Measurements from ENCODE around the gene SCN8A. TPM values are rescaled to one million over a fixed set of nuclear protein-coding genes. Genes with fewer than 3 reads are reported as not detected.
"Not testable (repeated sequence)": the region's sequence is repeated elsewhere in the genome, so short reads cannot be mapped to it uniquely, and the experiment has no call there.

The SCN8A gene
- polyA plus RNA-seq, 5 donors = 1.1 to 1.4 (median 1.4) TPM

DNA sequence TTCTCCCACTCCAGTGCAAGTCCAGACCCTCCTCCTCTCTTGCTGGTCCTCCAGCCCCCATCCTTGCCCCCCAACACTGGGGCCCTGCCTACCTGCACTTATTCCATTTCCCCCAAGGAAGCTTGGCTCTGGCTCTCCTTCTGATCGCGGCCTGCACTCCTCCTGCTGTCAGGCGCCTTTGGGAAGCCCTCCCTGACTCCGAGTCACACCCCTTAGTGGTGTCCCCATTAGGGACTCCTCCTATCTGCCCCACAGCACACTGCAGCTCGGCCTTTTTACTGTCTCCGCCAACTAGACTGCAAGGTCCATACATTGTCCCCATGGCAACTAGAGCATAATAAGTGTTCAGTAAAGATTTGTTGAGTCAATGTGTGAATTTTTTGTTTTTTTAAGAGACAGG, 224.5 kb downstream of the SCN8A start:
- no peak for DNase-seq

GRCh38 chr12:51817027-51817953, 226.3 kb downstream of the SCN8A start:
- no peak for DNase-seq

- no peak for DNase-seq
These were observed 227.1 kb downstream of the SCN8A start for GRCh38 chr12:51818086-51818485.

DNA sequence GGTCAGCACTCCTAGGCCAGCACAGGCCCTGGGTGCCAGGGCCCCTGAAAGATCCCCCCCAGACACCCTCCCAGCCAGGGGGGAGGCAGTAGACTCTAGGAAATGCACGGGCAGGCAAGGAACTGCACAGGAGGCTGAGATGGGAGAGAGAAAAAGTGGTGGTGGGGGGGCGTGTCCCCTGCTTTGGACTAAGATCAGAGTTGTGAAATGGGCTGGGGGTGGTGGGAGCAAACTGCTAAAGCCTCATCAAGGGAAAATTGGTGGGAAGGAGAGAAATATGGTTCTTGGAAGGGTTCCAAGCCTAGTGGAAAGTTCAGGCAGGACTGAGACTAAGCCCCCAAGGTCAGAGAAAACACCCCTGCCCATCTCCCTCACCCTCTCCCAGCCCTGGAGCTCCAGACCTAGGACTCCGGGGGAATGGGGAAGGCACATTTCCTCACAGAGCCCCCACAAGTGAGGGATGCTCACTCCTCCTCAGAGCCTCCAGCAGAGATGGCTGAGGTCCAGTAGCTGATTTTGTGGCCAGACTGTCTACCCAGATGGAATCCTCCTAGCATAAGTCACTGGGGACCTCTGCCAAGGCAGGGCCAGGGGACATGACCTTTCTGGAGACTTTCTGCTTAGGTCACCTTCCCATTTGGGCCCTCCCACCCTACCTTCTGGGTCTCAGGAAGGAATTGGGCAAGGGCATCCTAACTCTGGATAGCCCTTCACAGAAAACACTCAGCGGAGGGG, 227.7 kb downstream of the SCN8A start:
- DNase-seq = no peak

DNA sequence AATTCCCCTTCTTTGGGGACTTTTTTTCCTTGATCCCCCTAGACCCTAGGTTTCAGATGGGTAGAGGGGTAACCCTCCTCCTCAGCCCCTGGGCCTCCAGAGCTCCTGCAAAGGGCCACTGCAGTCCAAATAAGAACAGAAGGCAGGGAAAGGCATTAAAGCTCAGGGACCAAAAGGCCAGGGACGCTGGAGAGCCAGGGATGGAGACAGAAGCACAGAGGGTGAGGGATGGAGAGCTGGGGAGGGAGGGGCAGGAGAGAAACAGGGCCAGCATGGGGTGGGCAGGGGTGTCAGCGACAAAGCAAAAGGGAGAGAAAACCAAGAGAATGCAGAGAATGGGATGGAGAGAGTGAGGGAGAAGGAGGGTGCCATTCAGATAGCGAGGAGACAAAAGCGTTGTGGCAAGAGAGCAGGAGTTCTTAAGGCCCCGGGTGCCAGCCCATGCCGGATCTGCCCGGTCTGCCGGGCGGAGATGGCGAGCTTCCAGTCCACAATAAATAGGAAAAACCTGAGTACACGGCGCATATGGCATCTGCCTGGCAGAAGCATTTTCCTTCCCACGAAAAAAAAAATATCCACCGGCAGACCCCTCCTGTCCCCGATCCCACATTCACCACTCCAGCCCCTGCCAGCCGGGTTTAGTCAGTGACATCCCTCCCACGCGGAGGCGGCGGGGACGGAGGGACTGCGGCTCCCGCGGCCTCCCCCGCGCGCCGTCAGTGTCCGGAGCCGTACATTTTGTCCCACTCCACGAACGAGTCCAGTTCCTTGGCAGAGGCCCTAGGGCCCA, 228.9 kb downstream of the SCN8A start:
- DNase-seq = no peak

DNA sequence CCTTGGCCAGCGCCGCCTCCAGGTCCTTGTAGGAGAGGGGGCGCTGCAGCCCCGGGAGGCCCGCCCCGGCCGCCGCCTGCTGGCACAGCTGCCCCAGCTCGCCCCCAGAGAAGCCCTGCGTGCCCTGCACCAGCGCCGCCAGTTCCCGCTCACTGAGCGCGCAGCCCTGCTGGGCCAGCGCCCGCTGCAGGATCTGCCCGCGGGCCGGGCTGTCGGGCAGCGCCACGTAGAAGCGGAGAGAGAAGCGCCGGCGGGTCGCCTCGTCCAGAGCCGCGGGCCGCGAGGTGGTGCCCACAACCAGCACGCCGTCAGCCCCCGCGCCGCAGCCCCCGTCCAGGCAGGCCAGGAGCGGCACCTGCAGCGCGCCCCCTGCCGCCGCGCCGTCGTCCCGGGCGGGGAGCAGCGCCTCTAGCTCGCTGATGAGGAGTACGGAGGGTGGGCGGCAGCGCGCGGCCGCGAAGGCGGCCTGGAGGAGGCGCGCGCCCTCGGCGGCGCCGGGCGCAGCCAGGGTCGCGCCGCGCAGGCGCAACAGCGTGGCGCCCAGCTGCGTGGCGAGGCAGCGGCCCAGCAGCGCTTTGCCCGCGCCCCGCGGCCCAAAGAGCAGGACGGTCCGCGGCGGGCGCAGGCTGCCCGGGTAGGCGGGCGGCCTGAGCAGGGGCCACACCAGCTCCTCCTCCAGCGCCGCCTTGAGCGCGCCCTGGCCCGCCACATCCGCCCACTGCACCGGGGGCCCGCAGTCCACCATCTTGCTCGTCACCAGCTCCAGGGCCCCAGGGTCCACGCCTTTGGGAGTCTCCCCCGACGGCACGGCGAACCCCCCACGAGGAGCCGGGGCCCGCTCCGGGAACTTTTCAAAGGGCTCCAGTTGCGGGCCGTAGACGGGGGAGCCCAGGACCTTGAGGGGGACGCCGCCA, 229.8 kb downstream of the SCN8A start:
- peak; percentile 61 to 66 for DNase-seq

DNA sequence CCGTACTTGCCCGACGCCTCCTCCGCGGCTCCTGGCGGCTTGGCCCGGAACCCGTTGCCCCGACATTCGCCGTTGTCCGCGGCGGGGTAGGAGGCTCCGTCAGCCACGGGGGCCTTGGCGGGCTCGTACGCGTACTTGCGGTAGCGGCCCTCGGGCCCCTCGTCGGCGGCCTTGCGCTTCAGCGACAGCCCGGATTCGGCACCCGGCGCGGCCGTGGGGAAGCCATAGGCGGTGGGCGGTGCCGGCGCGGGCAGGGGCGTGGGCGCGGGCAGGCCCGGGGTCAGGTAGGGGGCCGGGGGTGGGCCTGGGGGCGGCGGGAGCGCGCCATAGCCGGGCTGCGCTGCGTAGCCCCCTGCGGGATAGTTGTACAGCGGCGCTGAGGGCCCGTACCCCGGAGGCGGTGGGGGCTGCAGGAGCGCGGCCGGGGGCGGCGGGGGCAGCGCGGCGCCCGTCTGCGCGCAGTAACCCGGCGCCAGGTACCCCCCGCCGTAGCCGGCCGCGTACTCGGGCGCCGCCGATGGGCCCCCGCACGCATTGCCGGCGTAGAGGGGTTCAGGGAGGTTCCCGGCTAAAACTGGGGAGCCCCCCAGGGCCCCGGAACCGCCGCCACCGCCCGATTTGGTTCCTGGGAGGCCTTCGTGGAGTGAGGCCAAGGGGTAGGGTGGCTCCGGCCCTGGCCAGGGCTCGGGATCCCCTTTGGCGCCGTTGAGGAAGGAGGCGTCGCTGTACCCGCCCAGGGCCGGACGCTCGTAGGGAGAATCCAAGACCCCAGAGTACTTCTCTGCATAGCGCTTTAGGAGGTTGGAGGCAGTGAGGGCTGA, 230.6 kb downstream of the SCN8A start:
- no peak for DNase-seq

GRCh38 chr12:51822261-51822616, 231.2 kb downstream of the SCN8A start:
- no peak for DNase-seq

DNA sequence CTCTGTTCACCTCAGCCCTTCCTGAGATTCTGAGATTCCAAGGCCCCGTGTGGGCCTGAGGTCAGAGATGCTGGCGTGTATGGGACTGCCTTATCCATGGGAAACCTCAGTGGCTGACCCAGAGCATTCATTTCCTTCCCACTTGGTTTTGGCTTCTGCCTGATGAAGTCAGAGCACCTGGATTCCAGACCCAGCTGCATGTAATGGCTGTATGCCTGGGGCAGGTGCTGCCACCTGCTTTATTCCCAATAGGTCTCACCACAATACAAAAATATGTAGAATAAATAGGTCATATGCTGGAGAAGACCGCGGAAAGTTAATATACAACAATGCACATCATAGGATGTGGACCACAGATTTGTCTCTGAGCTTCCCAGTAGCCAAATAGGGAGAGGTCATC, 231.9 kb downstream of the SCN8A start:
- DNase-seq = no peak

DNA sequence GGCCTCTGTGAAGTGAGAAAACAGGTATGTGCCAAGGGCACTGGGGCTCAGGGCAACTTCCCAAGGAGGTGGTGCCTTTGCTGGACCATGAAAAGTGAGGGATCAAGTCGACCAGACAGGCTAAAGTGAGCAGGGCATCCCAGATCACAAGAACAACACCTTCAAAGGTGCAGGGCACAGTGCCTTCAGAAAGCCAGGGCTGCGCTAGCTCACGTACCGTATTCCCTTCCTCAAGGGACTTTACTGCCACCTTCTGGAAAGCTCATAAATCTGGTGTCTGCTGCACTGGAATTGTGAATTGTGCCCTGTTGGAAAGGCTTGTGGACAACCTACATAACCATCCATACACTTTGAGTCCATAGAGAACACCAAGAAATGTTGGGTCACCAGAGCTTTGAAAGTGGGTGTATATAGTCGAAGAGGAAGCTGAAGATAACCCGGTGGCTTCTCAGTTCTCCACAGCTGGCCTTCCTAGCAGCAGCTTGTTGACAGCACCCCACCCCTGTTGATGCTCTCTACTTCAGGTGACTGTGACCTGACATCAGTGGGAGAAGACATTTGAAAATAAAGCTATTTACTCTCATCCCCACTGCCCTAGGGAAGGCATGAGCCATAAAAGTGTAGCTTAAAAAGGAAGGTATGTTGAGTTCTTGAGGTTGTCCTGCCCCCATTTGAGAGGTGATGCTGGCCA, 233.0 kb downstream of the SCN8A start:
- DNase-seq = no peak

DNA sequence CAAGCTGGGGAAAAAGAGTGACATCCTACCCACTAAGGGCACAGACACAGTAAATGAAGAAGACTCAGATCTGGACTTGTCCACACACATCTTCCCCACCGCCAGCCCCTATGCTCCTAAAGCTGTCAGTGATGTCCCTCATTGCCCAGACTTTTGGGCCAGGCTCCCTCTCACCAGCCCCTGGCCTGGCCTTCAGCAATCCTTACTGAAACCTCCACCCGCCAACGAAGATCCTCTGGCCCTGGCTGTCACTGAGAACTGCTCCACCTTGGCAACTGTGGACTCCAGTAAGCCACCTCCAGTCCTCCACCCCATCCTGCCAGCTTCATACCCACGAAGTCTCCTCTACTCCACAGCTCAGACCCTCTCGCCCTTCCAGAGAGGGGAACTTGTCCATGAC, 234.2 kb downstream of the SCN8A start:
- DNase-seq = no peak

- DNase-seq = no peak
These were observed 235.8 kb downstream of the SCN8A start for GRCh38 chr12:51826881-51827280.

DNA sequence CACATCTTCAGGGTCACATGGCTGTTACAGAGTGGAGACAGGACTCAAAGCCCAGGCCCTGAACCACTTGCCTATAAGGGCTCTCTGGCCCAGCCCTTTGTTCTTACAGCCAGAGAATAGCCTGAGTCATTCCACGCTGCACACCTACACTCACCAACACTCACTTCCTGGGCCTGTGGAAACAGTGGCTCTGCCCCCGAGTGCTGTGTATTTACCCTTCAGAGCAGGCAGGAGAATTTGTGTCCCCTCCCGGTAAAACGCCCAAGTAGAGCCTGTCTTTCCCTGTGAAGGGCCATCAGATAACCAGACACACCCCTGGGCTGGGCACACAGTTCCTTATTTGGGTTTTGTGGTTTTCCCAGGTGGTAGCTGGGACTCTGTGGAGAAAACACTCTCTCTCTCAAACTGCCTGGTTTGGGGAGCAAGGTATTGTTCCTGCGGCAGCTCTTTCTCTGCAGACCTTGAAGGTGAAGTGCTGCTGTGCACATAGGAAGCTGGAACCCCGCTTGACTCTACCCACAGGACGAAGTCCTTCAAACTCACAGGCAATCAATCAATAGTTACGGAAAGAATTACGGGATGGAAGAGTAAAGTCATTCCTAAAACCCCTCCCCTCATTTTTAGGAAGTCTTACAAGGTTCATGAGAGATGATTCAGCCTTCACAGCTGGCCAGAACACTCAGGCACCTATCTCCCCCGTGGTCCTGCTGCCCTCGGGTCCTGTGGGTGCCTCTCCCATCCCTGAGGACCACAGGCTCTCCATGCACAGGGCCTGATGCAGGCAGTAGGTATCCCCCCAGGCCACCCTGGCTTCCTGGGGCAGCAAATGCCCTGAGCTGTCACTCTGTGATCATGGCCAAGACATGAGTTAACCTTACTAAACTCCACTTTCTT, 237.1 kb downstream of the SCN8A start:
- no peak for DNase-seq

DNA sequence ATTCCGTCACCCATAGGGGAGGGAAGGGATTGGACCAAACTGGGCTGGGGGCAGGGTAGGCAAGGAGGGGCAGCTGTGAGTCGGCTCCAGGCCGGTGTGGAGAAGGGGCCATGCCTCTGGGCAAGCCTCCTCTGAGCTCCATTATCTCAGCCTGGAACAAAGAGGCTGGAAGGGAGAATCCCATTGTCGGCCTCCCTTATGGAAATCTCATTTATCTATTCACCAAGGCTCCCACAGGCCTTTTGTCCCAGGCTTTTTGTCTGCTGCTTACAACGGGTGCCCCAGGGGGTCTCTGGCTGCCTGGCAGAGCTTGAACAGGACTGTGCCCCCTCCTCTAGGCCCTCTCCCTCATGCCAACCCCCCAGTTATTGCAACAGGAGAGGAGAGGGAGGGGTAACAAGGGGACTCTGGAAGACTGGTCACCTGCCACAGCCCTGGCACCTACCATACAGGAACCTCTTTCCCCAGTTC, 238.0 kb downstream of the SCN8A start:
- no peak for DNase-seq

- DNase-seq = no peak
These were observed 238.6 kb downstream of the SCN8A start for GRCh38 chr12:51829641-51830040.

- not testable (repeated sequence) for DNase-seq
These were observed 240.8 kb downstream of the SCN8A start for GRCh38 chr12:51831817-51832216.

DNA sequence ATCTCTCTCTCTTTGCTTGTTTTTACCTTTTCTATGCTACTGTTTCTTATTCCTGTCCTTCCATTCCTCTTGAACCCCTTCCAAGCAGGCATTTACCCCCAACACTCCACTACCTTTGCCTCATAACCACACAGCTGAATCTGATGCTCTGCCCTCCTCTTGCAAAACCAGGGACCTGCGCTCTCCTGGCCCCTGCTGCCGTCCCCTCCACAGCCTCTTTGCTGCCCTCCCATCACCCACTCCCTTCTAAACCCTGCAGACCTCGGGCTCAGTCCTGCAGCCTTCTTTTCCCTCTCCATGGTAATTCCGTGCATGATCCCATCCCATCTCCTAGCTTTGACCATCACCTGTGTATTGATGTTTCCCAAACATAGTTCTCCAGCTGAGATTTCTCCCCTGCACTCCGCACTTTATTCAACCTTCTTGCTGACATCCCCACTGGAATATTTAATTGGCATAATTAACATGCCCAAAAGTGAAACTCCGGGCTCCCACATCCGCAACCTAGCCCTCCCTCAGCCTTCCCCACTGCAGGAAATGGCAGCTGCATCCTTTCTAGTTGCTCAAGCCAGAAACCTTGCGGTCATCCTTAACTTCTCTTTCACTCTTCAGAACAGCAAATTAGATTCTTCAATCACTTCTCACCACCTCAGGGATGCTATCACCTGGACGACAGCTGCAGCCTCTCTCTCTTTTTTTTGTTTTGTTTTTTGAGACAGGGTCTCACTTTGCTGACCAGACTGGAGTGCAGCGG, 241.5 kb downstream of the SCN8A start:
- no peak for DNase-seq

All from right lung (tissue), 5 donors.